ENCODE measurements around the gene KRTAP4-7.
"Not testable (repeated sequence)": the region's sequence is repeated elsewhere in the genome, so short reads cannot be mapped to it uniquely, and the experiment has no call there.

The KRTAP4-7 gene

GRCh38 chr17:41096055-41096454 is 12.1 kb downstream of the KRTAP4-7 start:
- Mint-ChIP-seq H3K27ac (no peak overlapping the region), H3K4me3 (no peak overlapping the region), H3K36me3 (peaks cover 2% of the 10 kb centered on the region), H3K9me3 (no peaks in the 10 kb centered on the region), H3K27me3 (peaks cover 6% of the 10 kb centered on the region), H3K4me1 (peaks cover 13% of the 10 kb centered on the region)

GRCh38 chr17:41098042-41098441 is 14.1 kb downstream of the KRTAP4-7 start, which contains the start of gene KRTAP4-8:
Gene KRTAP4-8 (minus strand): TSS chr17:41098142. CDS start chr17:41098084, 58 bp downstream.
- Mint-ChIP-seq H3K27ac (no peak within 1 kb of the TSS), H3K36me3 (peaks cover under 1% of the 10 kb centered on the region), H3K4me3 (no peak within 1 kb of the TSS), H3K4me1 (peaks cover 13% of the 10 kb centered on the region), H3K27me3 (peaks cover 6% of the 10 kb centered on the region), H3K9me3 (no peaks in the 10 kb centered on the region)

- H3K36me3 Mint-ChIP-seq = no peaks in the 10 kb centered on the region
- peaks cover 13% of the 10 kb centered on the region for H3K4me1 Mint-ChIP-seq
- H3K4me3 Mint-ChIP-seq = no peak overlapping the region
- no peak overlapping the region for H3K27ac Mint-ChIP-seq
- no peaks in the 10 kb centered on the region for H3K9me3 Mint-ChIP-seq
- peaks cover 6% of the 10 kb centered on the region for H3K27me3 Mint-ChIP-seq
Observed at GRCh38 chr17:41098481-41098880, 14.5 kb downstream of the KRTAP4-7 start.

- H3K27ac Mint-ChIP-seq, H3K36me3 Mint-ChIP-seq, H3K27me3 Mint-ChIP-seq: not testable (repeated sequence)
Observed at GRCh38 chr17:41099682-41100480, 15.9 kb downstream of the KRTAP4-7 start.

GRCh38 chr17:41101586-41102259 is 17.8 kb downstream of the KRTAP4-7 start, which contains the start of gene KRTAP4-16:
Gene KRTAP4-16 (minus strand): TSS chr17:41102209. CDS start chr17:41102209, 0 bp downstream.
- Mint-ChIP-seq H3K27ac (no peak within 1 kb of the TSS), H3K27me3 (peaks cover 8% of the 10 kb centered on the region), H3K9me3 (no peaks in the 10 kb centered on the region), H3K36me3 (peaks cover 2% of the 10 kb centered on the region), H3K4me1 (peaks cover 13% of the 10 kb centered on the region), H3K4me3 (no peak within 1 kb of the TSS)

More at GRCh38 chr17:41099682-41100480, 15.9 kb downstream of the KRTAP4-7 start:
- peaks cover 13% of the 10 kb centered on the region for H3K4me1 Mint-ChIP-seq
- H3K4me3 Mint-ChIP-seq, H3K9me3 Mint-ChIP-seq: not testable (repeated sequence)

- Mint-ChIP-seq H3K36me3 (peaks cover 2% of the 10 kb centered on the region), H3K4me1 (peaks cover 22% of the 10 kb centered on the region), H3K9me3 (no peaks in the 10 kb centered on the region), H3K4me3 (no peak overlapping the region), H3K27ac (no peak overlapping the region), H3K27me3 (peaks cover 4% of the 10 kb centered on the region)
Observed at GRCh38 chr17:41103896-41104295, 19.9 kb downstream of the KRTAP4-7 start.

- H3K27me3 Mint-ChIP-seq, H3K9me3 Mint-ChIP-seq, H3K27ac Mint-ChIP-seq: not testable (repeated sequence)
Observed at GRCh38 chr17:41104386-41105038, 20.6 kb downstream of the KRTAP4-7 start.

GRCh38 chr17:41105347-41105746 is 21.4 kb downstream of the KRTAP4-7 start, which contains the start of gene KRTAP4-9:
Gene KRTAP4-9 (plus strand): TSS chr17:41105389. CDS start chr17:41105389, 0 bp downstream.
- H3K4me1 Mint-ChIP-seq = peaks cover 13% of the 10 kb centered on the region
- not testable (repeated sequence) for H3K4me3 Mint-ChIP-seq, H3K27ac Mint-ChIP-seq, H3K36me3 Mint-ChIP-seq, H3K27me3 Mint-ChIP-seq, H3K9me3 Mint-ChIP-seq

More at GRCh38 chr17:41104386-41105038, 20.6 kb downstream of the KRTAP4-7 start:
- not testable (repeated sequence) for H3K4me3 Mint-ChIP-seq, H3K36me3 Mint-ChIP-seq
- H3K4me1 Mint-ChIP-seq = peaks cover 22% of the 10 kb centered on the region

GRCh38 chr17:41107941-41108450 is 24.0 kb downstream of the KRTAP4-7 start:
- Mint-ChIP-seq H3K4me3 (no peak overlapping the region), H3K27me3 (peaks cover 4% of the 10 kb centered on the region), H3K36me3 (peaks cover 6% of the 10 kb centered on the region)

GRCh38 chr17:41108728-41109386 is 24.9 kb downstream of the KRTAP4-7 start:
- not testable (repeated sequence) for H3K27ac Mint-ChIP-seq, H3K36me3 Mint-ChIP-seq, H3K4me1 Mint-ChIP-seq, H3K9me3 Mint-ChIP-seq, H3K4me3 Mint-ChIP-seq, H3K27me3 Mint-ChIP-seq

More at GRCh38 chr17:41107941-41108450, 24.0 kb downstream of the KRTAP4-7 start:
- no peaks in the 10 kb centered on the region for H3K9me3 Mint-ChIP-seq
- peaks cover 8% of the 10 kb centered on the region for H3K4me1 Mint-ChIP-seq
- no peak overlapping the region for H3K27ac Mint-ChIP-seq

- peaks cover 8% of the 10 kb centered on the region for H3K4me1 Mint-ChIP-seq
- H3K27ac Mint-ChIP-seq = peak overlapping the region; percentile 18
Observed at GRCh38 chr17:41111151-41111885, 27.4 kb downstream of the KRTAP4-7 start.

GRCh38 chr17:41116297-41116696 is 32.3 kb downstream of the KRTAP4-7 start:
- Mint-ChIP-seq H3K36me3 (peaks cover 2% of the 10 kb centered on the region), H3K4me3 (no peak overlapping the region), H3K27me3 (no peaks in the 10 kb centered on the region), H3K4me1 (peaks cover 30% of the 10 kb centered on the region), H3K27ac (no peak overlapping the region), H3K9me3 (no peaks in the 10 kb centered on the region)

More at GRCh38 chr17:41111151-41111885, 27.4 kb downstream of the KRTAP4-7 start:
- Mint-ChIP-seq H3K36me3 (peaks cover 4% of the 10 kb centered on the region), H3K27me3 (no peaks in the 10 kb centered on the region), H3K9me3 (no peaks in the 10 kb centered on the region), H3K4me3 (no peak overlapping the region)

- H3K36me3 Mint-ChIP-seq, H3K27me3 Mint-ChIP-seq, H3K9me3 Mint-ChIP-seq, H3K4me3 Mint-ChIP-seq: not testable (repeated sequence)
- Mint-ChIP-seq H3K27ac (peak within 1 kb of the TSS; percentile 59), H3K4me1 (peaks cover 37% of the 10 kb centered on the region)
Observed at GRCh38 chr17:41117846-41118386, 34.0 kb downstream of the KRTAP4-7 start, which contains the start of gene KRTAP4-11. Gene KRTAP4-11 (minus strand): TSS chr17:41118373. CDS start chr17:41118315, 58 bp downstream.

- H3K4me1 Mint-ChIP-seq = peaks cover 44% of the 10 kb centered on the region
- H3K4me3 Mint-ChIP-seq = no peak overlapping the region
- no peak overlapping the region for H3K27ac Mint-ChIP-seq
- H3K9me3 Mint-ChIP-seq = no peaks in the 10 kb centered on the region
- no peaks in the 10 kb centered on the region for H3K36me3 Mint-ChIP-seq
- no peaks in the 10 kb centered on the region for H3K27me3 Mint-ChIP-seq
Observed at GRCh38 chr17:41118721-41119120, 34.8 kb downstream of the KRTAP4-7 start.
